SU-DHL-6 (cell line): ENCODE results near the gene SLC39A11.

Source experiments
- CTCF ChIP-seq: fragments of 200-600 bp; sonication (generic); IDR thresholded peaks from one replicate; pipeline ENCODE4 v1.5.1; 2017; ENCODE audit warnings: antibody characterized with exemption, mild to moderate bottlenecking, low read length, moderate library complexity; ENCODE audit not compliant: insufficient read depth, poor library complexity, severe bottlenecking
- EZH2phosphoT487 ChIP-seq: fragments of 200-600 bp; sonication (generic), shearing (Covaris generic); conservative IDR thresholded peaks from 2 replicates; pipeline ENCODE4 v1.6.1; 2018; ENCODE audit warnings: mild to moderate bottlenecking, antibody characterized with exemption, low read length, moderate library complexity, mixed read lengths

DNA sequence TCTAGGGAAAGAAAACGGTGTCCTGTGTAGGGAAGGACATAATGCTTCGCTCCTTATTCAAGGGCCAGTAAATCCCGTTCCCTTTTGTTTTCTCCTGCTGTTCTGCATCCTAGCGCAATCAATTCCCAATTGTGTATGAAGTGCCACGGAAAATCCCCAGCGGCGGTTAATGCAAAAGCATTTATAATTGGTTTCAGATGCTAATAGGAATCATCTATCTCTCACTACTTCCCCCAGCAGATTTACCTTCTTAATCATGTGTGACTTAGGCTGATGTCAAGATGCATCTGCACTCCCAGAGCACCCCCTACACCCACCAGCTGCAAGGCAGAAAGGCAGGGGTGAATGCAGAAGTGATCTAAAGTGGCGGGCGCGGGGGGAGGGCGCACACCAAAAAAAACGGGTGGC, 39.6 kb upstream of the SLC39A11 start:
- TF ChIP-seq CTCF (no peak), EZH2phosphoT487 (no peak)
